ENCODE measurements around the gene ARPP21.
"Not testable (repeated sequence)": the region's sequence is repeated elsewhere in the genome, so short reads cannot be mapped to it uniquely, and the experiment has no call there.

Gene ARPP21

DNA sequence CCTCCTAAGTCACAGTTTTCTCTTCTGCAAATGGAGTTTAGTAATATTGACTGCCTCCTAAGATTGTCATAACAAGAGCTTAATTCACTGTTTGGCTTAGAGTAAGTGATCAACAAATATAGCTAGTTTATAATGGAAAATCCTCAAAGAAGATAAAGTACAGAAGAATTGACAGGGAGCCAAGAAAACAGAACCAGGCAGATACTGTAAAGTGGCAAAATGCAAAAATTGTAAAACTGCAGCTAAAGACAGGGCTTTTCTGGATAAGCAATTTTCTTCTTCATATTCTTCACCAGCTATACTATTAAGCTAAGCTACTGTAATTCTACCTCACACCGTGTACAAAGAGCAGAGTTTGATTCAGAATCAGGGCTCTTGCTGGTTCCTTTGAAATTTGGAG lies 148.6 kb downstream of the ARPP21 start:
- TF ChIP-seq, protein P1, sequence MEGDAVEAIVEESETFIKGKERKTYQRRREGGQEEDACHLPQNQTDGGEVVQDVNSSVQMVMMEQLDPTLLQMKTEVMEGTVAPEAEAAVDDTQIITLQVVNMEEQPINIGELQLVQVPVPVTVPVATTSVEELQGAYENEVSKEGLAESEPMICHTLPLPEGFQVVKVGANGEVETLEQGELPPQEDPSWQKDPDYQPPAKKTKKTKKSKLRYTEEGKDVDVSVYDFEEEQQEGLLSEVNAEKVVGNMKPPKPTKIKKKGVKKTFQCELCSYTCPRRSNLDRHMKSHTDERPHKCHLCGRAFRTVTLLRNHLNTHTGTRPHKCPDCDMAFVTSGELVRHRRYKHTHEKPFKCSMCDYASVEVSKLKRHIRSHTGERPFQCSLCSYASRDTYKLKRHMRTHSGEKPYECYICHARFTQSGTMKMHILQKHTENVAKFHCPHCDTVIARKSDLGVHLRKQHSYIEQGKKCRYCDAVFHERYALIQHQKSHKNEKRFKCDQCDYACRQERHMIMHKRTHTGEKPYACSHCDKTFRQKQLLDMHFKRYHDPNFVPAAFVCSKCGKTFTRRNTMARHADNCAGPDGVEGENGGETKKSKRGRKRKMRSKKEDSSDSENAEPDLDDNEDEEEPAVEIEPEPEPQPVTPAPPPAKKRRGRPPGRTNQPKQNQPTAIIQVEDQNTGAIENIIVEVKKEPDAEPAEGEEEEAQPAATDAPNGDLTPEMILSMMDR (IDR thresholded peaks at IDR 0.05; ENCODE audit: extremely low read depth, missing control alignments): no peak
- no peak for DNase-seq (ENCODE audit: low spot score)

DNA sequence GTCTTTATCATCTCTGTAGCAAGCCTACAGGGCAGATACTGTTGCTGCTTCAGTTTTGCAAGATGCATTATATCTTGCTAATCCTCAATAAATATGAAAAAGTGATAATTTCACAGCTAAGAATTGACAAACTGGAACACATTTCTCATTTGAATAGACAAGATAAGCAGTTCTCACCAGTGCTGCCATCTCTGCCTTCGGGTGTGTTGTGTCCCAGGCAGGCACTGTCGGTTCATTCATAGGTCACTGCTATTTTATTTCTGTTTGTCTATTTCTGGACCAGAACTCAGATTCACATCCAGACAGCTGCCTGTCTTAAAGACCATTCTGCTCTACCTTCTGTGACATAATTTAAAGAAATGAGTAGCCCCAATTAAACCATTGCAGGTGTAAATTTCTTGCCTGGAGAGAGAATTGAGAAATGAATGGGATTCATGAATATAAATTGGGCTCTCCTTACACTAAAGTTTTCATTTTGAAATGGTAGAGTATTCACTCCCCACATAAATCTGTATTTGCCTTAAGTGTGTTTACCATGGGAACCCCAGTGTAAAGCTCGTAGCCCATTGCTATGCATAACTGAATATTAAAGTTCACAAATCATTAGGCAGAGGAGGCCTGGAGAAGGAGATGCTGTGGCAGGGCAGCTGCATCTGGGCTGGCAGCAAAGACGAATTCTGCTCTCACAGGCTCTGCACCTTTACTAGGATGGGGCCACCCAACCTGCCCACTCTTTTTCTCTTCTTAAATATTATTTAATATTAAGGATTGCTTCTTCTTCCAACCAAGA lies 149.9 kb downstream of the ARPP21 start:
- TF ChIP-seq, protein P1 (IDR thresholded peaks at IDR 0.05; ENCODE audit: extremely low read depth, missing control alignments): no peak
- no peak for DNase-seq (ENCODE audit: low spot score)

DNA sequence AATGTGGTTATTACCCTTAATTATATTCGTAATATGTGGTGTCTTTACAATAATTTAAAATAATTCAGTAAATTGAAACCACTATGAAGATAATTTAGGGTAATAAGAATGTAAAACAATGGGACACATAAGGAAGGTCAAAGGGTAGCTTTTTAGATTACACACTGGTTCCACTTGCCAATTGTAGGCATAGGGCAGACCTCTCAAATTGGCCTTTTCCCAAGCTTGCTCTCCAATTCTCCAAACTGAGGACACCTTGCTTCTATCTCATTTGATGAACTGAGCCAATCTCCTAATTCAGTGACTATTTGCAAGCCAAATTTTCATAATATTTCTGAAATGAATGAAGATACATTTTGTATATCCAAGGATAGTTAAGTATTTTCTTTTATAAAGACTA lies 151.4 kb downstream of the ARPP21 start:
- no peak for DNase-seq (ENCODE audit: low spot score)
- TF ChIP-seq, protein P1 (IDR thresholded peaks at IDR 0.05; ENCODE audit: extremely low read depth, missing control alignments): no peak

DNA sequence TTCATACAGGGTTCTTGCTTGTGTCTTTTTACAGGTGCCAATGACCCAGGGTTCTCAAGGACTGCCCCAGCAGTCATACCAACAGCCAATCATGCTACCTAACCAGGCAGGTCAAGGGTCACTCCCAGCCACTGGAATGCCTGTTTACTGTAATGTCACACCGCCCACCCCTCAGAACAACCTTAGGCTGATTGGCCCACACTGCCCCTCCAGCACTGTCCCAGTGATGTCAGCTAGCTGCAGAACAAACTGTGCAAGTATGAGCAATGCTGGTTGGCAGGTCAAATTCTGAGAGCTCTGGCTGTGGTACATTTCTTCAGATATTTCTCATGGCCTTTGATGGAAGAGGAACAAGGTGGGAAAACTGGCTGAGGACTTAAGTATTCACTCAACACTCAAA lies 154.3 kb downstream of the ARPP21 start:
- TF ChIP-seq, protein P1 (IDR thresholded peaks at IDR 0.05; ENCODE audit: extremely low read depth, missing control alignments): no peak
- no peak for DNase-seq (ENCODE audit: low spot score)

DNA sequence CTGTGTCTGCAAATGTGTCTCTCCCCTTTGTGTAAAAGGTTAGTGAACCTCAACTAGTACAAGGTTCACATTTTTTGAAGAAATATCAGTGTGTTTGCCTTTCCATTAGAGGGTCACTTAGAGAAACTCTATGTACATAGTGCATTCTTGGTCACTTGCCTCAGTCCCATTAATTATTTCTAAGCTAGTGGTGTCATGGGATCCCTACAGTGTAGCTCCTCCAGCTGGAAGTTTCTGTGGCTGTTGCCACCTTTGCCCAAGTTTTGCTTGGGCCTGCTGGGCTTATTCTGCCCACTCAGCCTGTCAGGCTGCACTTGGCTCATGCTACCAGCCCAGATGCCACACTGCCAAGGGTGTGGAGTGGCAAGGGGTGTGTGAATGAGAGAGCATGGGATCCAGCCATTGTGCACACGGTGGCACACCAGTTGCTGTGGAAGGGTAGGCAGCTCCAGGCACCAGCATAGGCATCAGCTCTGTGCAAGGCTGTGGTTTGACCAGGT lies 161.7 kb downstream of the ARPP21 start:
- no peak for DNase-seq (ENCODE audit: low spot score)
- TF ChIP-seq, protein P1 (IDR thresholded peaks at IDR 0.05; ENCODE audit: extremely low read depth, missing control alignments): no peak

DNA sequence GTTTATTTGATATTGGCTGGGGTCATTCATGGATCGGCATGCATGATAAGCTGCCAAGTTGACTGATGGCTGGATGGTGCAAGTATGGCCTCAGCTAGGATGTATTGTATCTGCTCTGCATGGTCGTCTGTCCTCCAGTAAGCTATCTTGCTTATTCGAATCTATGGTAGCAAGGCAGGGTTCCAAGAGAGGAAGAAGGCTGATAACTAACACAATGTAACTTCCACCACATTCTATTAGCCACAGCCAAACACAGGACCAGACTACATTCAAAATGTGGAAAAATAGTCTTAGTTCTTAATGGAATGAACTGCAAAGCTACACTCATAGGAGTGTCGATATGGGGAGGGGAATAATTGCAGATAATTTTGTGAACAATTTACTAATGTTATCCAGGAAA lies 175.2 kb downstream of the ARPP21 start:
- DNase-seq (ENCODE audit: low spot score): no peak
- TF ChIP-seq, protein P1 (IDR thresholded peaks at IDR 0.05; ENCODE audit: extremely low read depth, missing control alignments): no peak

DNA sequence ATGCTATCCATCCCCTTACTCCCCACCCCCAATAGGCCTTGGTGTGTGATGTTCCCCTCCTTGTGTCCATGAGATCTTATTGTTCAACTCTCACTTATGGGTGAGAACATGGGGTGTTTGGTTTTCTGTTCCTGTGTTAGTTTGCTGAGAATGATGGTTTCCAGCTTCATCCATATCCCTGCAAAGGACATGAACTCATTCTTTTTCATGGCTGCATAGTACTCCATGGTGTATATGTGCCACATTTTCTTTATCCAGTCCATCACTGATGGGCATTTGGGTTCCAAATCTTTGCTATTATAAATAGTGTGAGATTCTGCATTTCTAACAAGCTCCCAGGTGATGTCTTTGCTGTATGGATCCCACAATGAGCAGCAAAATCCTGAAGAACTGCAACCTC lies 176.5 kb downstream of the ARPP21 start:
- DNase-seq (ENCODE audit: low spot score): not testable (repeated sequence)

DNA sequence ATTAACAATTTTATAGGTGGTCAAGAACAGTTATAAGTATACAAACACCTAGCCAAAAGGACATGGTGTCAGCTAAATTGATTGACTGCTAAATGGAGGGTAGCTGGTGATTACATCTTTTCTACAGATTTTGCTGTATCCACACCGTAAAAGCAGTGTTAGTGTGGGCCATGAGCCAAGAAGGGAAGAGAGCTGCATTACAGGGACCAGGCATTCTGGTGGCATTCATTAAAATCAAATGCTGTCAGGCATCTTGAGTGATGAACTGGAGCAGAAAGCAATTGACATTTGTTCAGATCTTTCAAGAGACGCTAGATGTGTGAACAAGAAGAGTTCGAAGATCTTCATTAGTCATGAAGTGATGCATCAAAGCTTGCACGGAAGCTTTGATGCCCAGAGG lies 177.9 kb downstream of the ARPP21 start:
- TF ChIP-seq, protein P1 (IDR thresholded peaks at IDR 0.05; ENCODE audit: extremely low read depth, missing control alignments): no peak
- no peak for DNase-seq (ENCODE audit: low spot score)

All from GM20000 (cell line).